SK-N-SH (cell line): ENCODE results near the gene MCUR1. TPM values are rescaled to one million over a fixed set of nuclear protein-coding genes. Genes with fewer than 3 reads are reported as not detected.

Experiments
- CTCF ChIA-PET: fragments of 300-600, 350-600 bp; formaldehyde crosslinking; extraction: SDS; loops from one replicate; lab custom pipeline; 2021; lab: Yijun Ruan, JAX
- POLR2A ChIA-PET: fragments of 350-600 bp; sonication (Branson Sonifier 250); formaldehyde crosslinking; extraction: SDS; loops from one replicate; lab custom pipeline; 2020; ENCODE audit warnings: antibody characterized with exemption, inconsistent platforms; lab: Yijun Ruan, JAX
- DNase-seq: peaks from one replicate; pipeline ENCODE4 v3.0.0; 2012
- H2AFZ ChIP-seq: fragments of 200-600 bp; sonication (generic); 2 replicates; pipeline ENCODE4 v1.8.1; 2016; ENCODE audit warnings: antibody characterized with exemption, mild to moderate bottlenecking, low read depth
- H3F3A ChIP-seq: fragments of 200-600 bp; sonication (generic); replicated peaks from 2 replicates; pipeline ENCODE3; 2016; ENCODE audit warnings: antibody characterized with exemption, mild to moderate bottlenecking; ENCODE audit not compliant: insufficient read depth
- H3K27ac ChIP-seq, 2 experiments: fragments of 200-500 bp in 1 of 2; fragments of 200-600 bp in 1 of 2; sonication (Bioruptor generic) in 1 of 2; sonication (generic), shearing (Covaris generic) in 1 of 2; 2 replicates each; pipeline versions ENCODE4 v1.5.1 to v1.6.1; 2014 to 2016; ENCODE audit warnings: low read depth in 2 of 2, inconsistent platforms in 1 of 2, low read length in 1 of 2, mild to moderate bottlenecking in 1 of 2, mixed read lengths in 1 of 2
- H3K27me3 ChIP-seq: fragments of 200-600 bp; sonication (generic), shearing (Covaris generic); 2 replicates; pipeline ENCODE4 v1.6.1; 2016; ENCODE audit warnings: mixed run types; ENCODE audit not compliant: insufficient read depth
- H3K36me3 ChIP-seq, 2 experiments: fragments of 200-500 bp in 1 of 2; fragments of 200-600 bp in 1 of 2; sonication (Bioruptor generic) in 1 of 2; sonication (generic) in 1 of 2; replicated peaks in 1 of 2; 2 replicates each; pipeline versions ENCODE3 to v1.5.1; 2014 to 2016; ENCODE audit warnings: low read length in 1 of 2, mild to moderate bottlenecking in 1 of 2; ENCODE audit not compliant: insufficient read depth in 2 of 2, control insufficient read depth in 1 of 2
- H3K4me1 ChIP-seq, 2 experiments: fragments of 200-500 bp in 1 of 2; fragments of 200-600 bp in 1 of 2; sonication (Bioruptor generic) in 1 of 2; sonication (generic), shearing (Covaris generic) in 1 of 2; 2 replicates each; pipeline versions ENCODE4 v1.5.1 to v1.6.1; 2014 to 2016; ENCODE audit warnings: low read depth in 1 of 2, low read length in 1 of 2, mixed run types in 1 of 2; ENCODE audit not compliant: insufficient read depth in 2 of 2, control insufficient read depth in 1 of 2
- H3K4me2 ChIP-seq: fragments of 200-600 bp; sonication (generic), shearing (Covaris generic); 2 replicates; pipeline ENCODE4 v1.6.1; 2017; ENCODE audit warnings: mixed run types
- H3K4me3 ChIP-seq, 2 experiments: fragments of 200-500 bp in 1 of 2; fragments of 200-600 bp in 1 of 2; sonication (Bioruptor generic) in 1 of 2; sonication (generic), shearing (Covaris generic) in 1 of 2; 2 replicates each; pipeline versions ENCODE4 v1.5.1 to v1.8.1; 2014 to 2016; ENCODE audit warnings: low read depth in 2 of 2, inconsistent platforms in 1 of 2, low read length in 1 of 2, mild to moderate bottlenecking in 1 of 2, mixed read lengths in 1 of 2, moderate library complexity in 1 of 2
- H3K79me2 ChIP-seq: fragments of 200-600 bp; sonication (generic); 2 replicates; pipeline ENCODE4 v1.8.1; 2017; ENCODE audit warnings: mild to moderate bottlenecking; ENCODE audit not compliant: insufficient read depth
- H3K9ac ChIP-seq: fragments of 200-600 bp; sonication (generic); 2 replicates; pipeline ENCODE4 v1.6.1; 2017; ENCODE audit warnings: mixed run types
- H3K9me2 ChIP-seq: fragments of 200-600 bp; sonication (generic); 2 replicates; pipeline ENCODE4 v1.6.1; 2017; ENCODE audit warnings: mixed run types
- H3K9me3 ChIP-seq: fragments of 200-600 bp; sonication (generic); 2 replicates; pipeline ENCODE4 v1.6.1; 2017; ENCODE audit warnings: mixed run types, mild to moderate bottlenecking, moderate library complexity
- H4K20me1 ChIP-seq: fragments of 200-600 bp; sonication (generic); 2 replicates; pipeline ENCODE4 v1.6.1; 2017; ENCODE audit warnings: mild to moderate bottlenecking, mixed run types; ENCODE audit not compliant: insufficient read depth
- EP300 ChIP-seq, 2 experiments: IDR thresholded peaks; 2 replicates each; pipeline versions ENCODE4 v1.4.0 to v1.6.1; 2012; ENCODE audit warnings: borderline replicate concordance in 1 of 2, low read depth in 1 of 2, low read length in 1 of 2
- JUND ChIP-seq: IDR thresholded peaks from 2 replicates; pipeline ENCODE4 v1.4.0; 2012
- PBX3 ChIP-seq: IDR thresholded peaks from 2 replicates; pipeline ENCODE4; 2012
- RFX5 ChIP-seq: IDR thresholded peaks from 2 replicates; pipeline ENCODE4 v1.6.1; 2012; ENCODE audit warnings: mild to moderate bottlenecking, improper control_type of control experiment, low read length
- RXRA ChIP-seq: IDR thresholded peaks from 2 replicates; pipeline ENCODE4 v1.4.0; 2012; ENCODE audit warnings: low read depth, mild to moderate bottlenecking, borderline replicate concordance
- WGBS: methylation state at CpG from one replicate; pipeline ENCODE4 v1.1.6; 2017; ENCODE audit warnings: low lambda C conversion rate; 5-methylcytosine and 5-hydroxymethylcytosine counted together
- polyA plus RNA-seq, 3 experiments: library from polyadenylated mRNA; depleted of rRNA; stranded (reverse); fragments of >200 nt; gene quantifications; 2 replicates each; pipeline ENCODE4 v1.2.3, GENCODE V29; 2012
- TF ChIP-seq, protein P1 (sequence below): IDR thresholded peaks from 2 replicates; pipeline ENCODE4 v1.6.1; 2012; ENCODE audit warnings: mild to moderate bottlenecking, low read depth, low read length, moderate library complexity

MCUR1 gene
- polyA plus RNA-seq, 1 of the 3 experiments (the other 2 are of a cell fraction) = 8.3 TPM

GRCh38 chr6:13807696-13808095 lies 6.7 kb downstream of the MCUR1 start:
- peaks cover 43% of the 10 kb centered on the region for H3K79me2 ChIP-seq
- no peak for DNase-seq
- TF ChIP-seq, protein P1, sequence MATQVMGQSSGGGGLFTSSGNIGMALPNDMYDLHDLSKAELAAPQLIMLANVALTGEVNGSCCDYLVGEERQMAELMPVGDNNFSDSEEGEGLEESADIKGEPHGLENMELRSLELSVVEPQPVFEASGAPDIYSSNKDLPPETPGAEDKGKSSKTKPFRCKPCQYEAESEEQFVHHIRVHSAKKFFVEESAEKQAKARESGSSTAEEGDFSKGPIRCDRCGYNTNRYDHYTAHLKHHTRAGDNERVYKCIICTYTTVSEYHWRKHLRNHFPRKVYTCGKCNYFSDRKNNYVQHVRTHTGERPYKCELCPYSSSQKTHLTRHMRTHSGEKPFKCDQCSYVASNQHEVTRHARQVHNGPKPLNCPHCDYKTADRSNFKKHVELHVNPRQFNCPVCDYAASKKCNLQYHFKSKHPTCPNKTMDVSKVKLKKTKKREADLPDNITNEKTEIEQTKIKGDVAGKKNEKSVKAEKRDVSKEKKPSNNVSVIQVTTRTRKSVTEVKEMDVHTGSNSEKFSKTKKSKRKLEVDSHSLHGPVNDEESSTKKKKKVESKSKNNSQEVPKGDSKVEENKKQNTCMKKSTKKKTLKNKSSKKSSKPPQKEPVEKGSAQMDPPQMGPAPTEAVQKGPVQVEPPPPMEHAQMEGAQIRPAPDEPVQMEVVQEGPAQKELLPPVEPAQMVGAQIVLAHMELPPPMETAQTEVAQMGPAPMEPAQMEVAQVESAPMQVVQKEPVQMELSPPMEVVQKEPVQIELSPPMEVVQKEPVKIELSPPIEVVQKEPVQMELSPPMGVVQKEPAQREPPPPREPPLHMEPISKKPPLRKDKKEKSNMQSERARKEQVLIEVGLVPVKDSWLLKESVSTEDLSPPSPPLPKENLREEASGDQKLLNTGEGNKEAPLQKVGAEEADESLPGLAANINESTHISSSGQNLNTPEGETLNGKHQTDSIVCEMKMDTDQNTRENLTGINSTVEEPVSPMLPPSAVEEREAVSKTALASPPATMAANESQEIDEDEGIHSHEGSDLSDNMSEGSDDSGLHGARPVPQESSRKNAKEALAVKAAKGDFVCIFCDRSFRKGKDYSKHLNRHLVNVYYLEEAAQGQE = no peak
- TF ChIP-seq RXRA = no peak
- TF ChIP-seq, all 33 proteins: peak for 0
- Histone ChIP-seq H3K4me2 (no peak overlapping the region), H4K20me1 (no peaks in the 10 kb centered on the region; the same call in 1 of the 2 replicates), H3K9me2 (no peaks in the 10 kb centered on the region), H3F3A (peaks cover 4% of the 10 kb centered on the region), H3K4me1 (peaks cover 5 to 22% of the 10 kb centered on the region in 2 experiments; a peak in 3 of 4 replicates), H3K9me3 (no peaks in the 10 kb centered on the region), H3K27ac (no peak overlapping the region), H2AFZ (no peak overlapping the region), H3K36me3 (peaks cover 4 to 23% of the 10 kb centered on the region in 2 experiments), H3K4me3 (no peak overlapping the region), H3K27me3 (no peaks in the 10 kb centered on the region), H3K9ac (no peak overlapping the region)
- POLR2A ChIA-PET = no interaction called here
- CTCF ChIA-PET = interaction anchor here (2.6 kb wide), 1 partner anchor 11 kb away, joined by 10 read pairs; no protein-coding TSS in a partner anchor
- WGBS = 97% methylated on average over 4 of the region's 4 CpGs

DNA sequence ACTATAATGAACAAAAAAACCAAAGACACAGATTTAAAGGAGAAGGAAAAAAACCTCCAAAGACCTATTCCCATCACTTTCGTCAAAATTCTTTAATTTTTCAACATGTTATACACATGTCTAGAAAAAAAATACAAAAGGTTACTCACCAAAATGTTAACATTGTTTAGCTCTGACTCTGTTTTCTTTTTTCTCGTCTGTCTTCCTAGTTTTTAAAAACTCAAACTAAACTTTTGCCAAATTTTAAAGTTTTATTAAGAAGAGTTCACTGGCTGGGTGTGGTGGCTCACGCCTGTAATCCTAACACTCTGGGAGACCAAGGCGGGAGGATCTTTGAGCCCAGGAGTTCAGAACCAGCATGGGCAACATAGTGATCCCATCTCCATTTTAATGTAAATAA lies 10.8 kb downstream of the MCUR1 start:
- Histone ChIP-seq H3K36me3 (peaks cover 24 to 59% of the 10 kb centered on the region in 2 experiments), H3K79me2 (peaks cover 8% of the 10 kb centered on the region; the same call in 1 of the 2 replicates), H3K27me3 (no peaks in the 10 kb centered on the region), H3K9ac (no peak overlapping the region), H3K27ac (no peak overlapping the region), H3K4me1 (no peaks in the 10 kb centered on the region), H3F3A (peaks cover 4% of the 10 kb centered on the region)
- DNase-seq = no peak
- WGBS = 92% methylated on average over 4 of the region's 4 CpGs
- TF ChIP-seq JUND = no peak
- TF ChIP-seq PBX3 = no peak
- TF ChIP-seq RFX5 = no peak
- TF ChIP-seq, protein P1 = no peak
- TF ChIP-seq EP300 (IDR thresholded peaks at IDR 0.05; ENCODE audit: borderline replicate concordance in 1 of 2, low read depth in 1 of 2, low read length in 1 of 2) = no peak
- TF ChIP-seq, all 33 proteins: peak for 0
- no peaks in the 10 kb centered on the region for H3K9me3 ChIP-seq
- ChIA-PET CTCF (interaction anchor here (0.6 to 1.3 kb wide), 3 partner anchors 10 to 105 kb away, joined by 3 to 5 read pairs (median 3); no protein-coding TSS in a partner anchor), POLR2A (no interaction called here)
- no peak overlapping the region for H3K4me2 ChIP-seq
- H3K9me2 ChIP-seq = no peaks in the 10 kb centered on the region
- no peak overlapping the region for H2AFZ ChIP-seq
- H4K20me1 ChIP-seq = no peaks in the 10 kb centered on the region
- H3K4me3 ChIP-seq = no peak overlapping the region
